B cell (primary cell): ENCODE measurements around the gene JAML.

Experiments used
- CTCF ChIP-seq: fragments of 200-600 bp; IDR thresholded peaks from one replicate; pipeline ENCODE4 v1.8.0; 2022; ENCODE audit warnings: antibody characterized with exemption, mild to moderate bottlenecking
- EZH2 ChIP-seq: IDR thresholded peaks from 2 replicates; pipeline ENCODE4 v1.6.1; 2012; ENCODE audit warnings: borderline replicate concordance, low read depth, mild to moderate bottlenecking, moderate library complexity, low read length; ENCODE audit not compliant: insufficient read depth, poor library complexity, severe bottlenecking

GRCh38 chr11:118211006-118211405 is 13.8 kb downstream of the JAML start:
- TF ChIP-seq EZH2: no peak
- no peak for TF ChIP-seq CTCF
